ENCODE results near the gene CAVIN2.

DNA sequence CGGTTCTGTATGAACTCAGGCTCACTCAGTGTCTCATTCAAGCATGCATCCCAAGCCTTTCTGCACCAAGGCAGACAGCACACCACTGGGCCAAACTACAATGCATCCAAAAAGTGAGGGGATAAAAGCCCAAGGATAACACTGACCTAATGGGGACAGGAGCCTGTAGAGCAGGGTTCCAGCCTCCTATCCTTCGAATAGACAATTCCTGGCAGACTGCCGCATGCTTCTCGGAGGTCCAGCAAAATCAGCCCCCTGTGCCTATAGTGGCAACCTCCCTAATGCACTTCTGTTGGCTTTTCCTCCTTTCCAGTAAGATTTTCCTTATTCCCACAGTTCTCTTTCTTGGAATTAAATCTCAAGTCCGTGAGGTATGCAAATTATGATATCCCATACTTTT lies 44.8 kb upstream of the CAVIN2 start:
- TF ChIP-seq, protein P1, sequence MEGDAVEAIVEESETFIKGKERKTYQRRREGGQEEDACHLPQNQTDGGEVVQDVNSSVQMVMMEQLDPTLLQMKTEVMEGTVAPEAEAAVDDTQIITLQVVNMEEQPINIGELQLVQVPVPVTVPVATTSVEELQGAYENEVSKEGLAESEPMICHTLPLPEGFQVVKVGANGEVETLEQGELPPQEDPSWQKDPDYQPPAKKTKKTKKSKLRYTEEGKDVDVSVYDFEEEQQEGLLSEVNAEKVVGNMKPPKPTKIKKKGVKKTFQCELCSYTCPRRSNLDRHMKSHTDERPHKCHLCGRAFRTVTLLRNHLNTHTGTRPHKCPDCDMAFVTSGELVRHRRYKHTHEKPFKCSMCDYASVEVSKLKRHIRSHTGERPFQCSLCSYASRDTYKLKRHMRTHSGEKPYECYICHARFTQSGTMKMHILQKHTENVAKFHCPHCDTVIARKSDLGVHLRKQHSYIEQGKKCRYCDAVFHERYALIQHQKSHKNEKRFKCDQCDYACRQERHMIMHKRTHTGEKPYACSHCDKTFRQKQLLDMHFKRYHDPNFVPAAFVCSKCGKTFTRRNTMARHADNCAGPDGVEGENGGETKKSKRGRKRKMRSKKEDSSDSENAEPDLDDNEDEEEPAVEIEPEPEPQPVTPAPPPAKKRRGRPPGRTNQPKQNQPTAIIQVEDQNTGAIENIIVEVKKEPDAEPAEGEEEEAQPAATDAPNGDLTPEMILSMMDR (IDR thresholded peaks at IDR 0.05) = no peak
- no peak for TF ChIP-seq POLR2A (IDR thresholded peaks at IDR 0.05)
